GM18505 (cell line): Measurements from ENCODE around the gene LRP11.
A peak's percentile ranks its signal among the peaks of the same experiment; 100 is the strongest.
"Not testable (repeated sequence)": the region's sequence is repeated elsewhere in the genome, so short reads cannot be mapped to it uniquely, and the experiment has no call there.

Experiments
- ATAC-seq: cut with Tn5 transposase; IDR thresholded peaks from one replicate; pipeline ENCODE4 v1.9.1; 2021; ENCODE audit not compliant: unreplicated experiment
- POLR2A ChIP-seq: IDR thresholded peaks from 4 replicates; pipeline ENCODE4 v1.6.1; 2011; ENCODE audit warnings: borderline replicate concordance; ENCODE audit not compliant: insufficient read depth, insufficient read length; ENCODE audit errors: extremely low read depth

The LRP11 gene

GRCh38 chr6:149863698-149864577, at the start of gene LRP11:
TSS of gene LRP11 (minus strand) at chr6:149864359. CDS start at chr6:149864020, 339 bp downstream.
- no peak for TF ChIP-seq POLR2A
- peak; percentile 83 for ATAC-seq

- TF ChIP-seq POLR2A = no peak
- ATAC-seq = no peak
These were observed 49.5 kb upstream of the LRP11 start for GRCh38 chr6:149913540-149914240.

DNA sequence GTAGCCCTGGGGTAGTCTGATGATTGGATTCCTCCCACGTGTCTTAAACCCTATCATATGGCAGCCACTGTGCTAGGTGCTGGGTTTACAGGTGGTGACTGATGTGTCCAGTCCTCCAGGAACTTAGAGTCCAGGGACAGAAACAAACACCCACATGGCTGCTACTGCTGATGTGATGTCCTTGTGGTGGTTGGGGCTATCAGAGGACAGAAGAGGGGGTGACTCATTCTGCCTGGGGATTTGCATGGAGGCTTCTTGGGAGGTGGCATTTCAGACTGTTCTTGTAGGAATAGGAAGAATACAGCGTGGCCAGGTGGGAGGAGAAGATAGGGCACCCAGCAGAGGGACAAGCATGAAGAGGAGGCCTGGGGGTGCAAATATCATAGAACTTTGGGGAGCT, 48.9 kb upstream of the LRP11 start:
- TF ChIP-seq POLR2A = no peak
- ATAC-seq = no peak

DNA sequence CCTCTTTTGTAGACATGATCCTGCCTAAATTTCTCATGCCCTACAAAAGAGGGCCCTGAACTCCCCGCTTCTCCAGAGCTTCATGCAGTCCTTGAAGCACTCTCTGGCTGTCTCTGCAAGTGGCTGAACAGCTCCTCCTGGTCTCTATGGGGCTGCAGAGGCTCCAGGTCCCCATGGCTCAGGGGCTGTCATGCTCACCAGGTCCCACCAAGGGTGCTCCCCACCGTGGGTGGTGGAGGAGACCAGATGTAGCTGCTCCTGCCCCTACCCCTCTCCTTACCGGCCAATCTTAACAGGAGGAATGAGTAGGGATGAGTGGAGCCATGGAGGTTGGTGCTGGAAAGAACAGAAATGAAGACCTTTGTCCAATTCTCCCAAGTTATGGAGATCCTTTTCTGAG, 48.5 kb upstream of the LRP11 start:
- not testable (repeated sequence) for ATAC-seq

DNA sequence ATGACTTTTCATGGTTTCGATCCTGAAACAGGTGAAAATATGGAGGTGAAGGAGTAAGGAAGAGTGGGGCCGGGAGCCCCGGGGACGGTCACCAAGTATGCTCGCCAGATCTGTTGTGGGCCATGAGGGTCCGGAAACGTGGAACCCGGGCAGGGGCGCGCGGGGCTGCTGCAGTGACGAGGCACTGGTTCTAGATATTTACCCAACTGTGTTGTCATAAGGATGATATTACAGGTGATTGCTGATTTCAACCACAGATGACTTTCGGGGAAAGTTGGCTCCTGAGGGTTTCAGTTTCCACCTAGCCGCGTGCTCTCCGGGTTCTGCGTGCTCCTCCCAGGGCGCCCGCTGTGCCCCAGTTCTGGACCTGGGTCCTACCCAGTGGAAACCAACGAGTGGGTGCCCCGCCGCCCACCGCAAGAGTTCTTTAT, 46.6 kb upstream of the LRP11 start:
- TF ChIP-seq POLR2A = no peak
- ATAC-seq = no peak

- no peak for TF ChIP-seq POLR2A
- no peak for ATAC-seq
These were observed 45.7 kb upstream of the LRP11 start for GRCh38 chr6:149909701-149910470.

GRCh38 chr6:149908480-149908879, 44.3 kb upstream of the LRP11 start:
- ATAC-seq = not testable (repeated sequence)

GRCh38 chr6:149907317-149907716, 43.2 kb upstream of the LRP11 start:
- TF ChIP-seq POLR2A = no peak

GRCh38 chr6:149906405-149906804, 42.2 kb upstream of the LRP11 start:
- ATAC-seq = no peak
- TF ChIP-seq POLR2A = no peak

More at GRCh38 chr6:149907317-149907716, 43.2 kb upstream of the LRP11 start:
- ATAC-seq = no peak

DNA sequence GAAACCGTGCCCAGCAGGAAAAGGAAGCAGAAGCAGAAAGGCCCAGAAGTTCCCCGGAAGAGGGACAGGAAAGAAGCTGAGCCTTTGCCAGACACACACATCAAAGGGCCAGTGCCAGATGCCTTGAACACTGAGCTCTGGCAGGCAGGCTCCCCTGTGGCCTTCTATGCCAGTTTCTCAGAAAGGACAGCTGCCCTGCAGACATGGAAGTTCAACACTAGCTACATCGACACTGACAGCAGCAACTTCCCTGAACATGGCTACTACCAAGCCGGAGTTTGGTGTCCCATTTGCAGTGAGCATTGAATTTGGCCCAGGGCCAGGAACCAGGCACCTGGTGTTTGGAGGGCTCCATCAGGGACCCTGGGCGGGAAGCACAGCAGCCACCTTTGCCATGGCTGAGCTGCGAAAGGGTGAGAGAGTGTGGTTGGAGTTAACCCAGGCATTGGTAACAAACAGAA, 41.8 kb upstream of the LRP11 start:
- no peak for TF ChIP-seq POLR2A
- no peak for ATAC-seq

DNA sequence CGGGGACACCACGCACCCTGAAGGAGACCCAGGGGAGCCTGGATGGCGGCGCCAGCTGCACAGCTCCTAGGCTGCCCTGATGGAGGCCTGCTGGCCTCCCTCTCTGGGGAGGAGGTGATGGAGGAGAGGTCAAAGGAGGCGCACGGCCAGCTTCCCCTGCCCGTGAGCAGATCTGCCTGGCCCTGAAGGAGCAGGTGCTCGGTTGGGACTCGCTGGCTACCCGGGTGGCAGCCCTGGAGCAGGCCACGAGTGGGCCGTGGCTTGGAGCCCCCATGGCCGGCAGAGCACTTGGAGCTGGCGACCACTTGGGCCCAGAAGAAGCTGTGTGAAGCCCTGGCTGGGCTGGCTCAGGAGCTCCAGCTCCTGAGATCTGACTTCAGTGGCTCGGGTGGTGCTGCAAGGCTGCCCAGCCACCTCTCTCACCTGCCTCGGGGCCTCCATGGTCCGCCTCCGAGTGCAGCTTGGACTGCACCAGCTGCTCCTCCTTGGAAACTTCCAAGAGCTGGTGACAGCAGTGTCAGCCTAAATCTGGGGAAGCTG, 41.3 kb upstream of the LRP11 start:
- TF ChIP-seq POLR2A = no peak
- ATAC-seq = no peak

DNA sequence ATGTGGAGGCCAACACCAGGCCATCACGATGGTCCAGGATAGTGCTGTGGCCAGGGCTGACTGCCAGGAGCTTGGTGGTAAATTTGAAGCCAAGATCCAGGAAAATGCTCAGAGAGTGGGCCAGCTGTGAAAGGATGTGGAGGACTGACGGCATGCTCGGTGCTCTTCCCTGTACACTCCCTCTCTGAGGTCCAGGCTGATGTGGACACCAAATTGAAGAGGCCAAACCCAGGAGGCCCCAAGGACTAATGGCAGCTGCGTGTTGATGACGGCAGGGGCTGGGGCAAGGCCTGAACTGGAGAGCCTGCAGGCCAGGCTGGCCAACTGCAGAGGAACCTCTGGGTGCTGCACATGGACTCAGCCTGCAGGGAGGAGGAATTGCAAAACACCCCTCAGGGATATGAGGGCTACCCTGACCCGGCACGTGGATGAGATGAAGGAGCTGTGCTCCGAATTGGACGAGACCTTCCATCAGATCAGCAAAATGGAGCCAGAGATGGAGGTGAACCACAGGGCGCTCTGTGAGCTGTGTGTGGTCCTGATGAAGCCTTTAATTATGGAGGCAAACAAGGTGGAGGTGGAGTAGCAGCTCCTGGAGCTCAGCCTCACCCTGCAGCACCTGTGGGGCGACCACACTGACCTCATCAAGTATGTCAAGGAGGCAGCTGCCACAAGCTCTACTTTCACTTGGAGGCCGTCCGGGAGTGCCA, 40.7 kb upstream of the LRP11 start:
- TF ChIP-seq POLR2A = no peak
- no peak for ATAC-seq
